Measurements from ENCODE around the gene ATP13A3.

DNA sequence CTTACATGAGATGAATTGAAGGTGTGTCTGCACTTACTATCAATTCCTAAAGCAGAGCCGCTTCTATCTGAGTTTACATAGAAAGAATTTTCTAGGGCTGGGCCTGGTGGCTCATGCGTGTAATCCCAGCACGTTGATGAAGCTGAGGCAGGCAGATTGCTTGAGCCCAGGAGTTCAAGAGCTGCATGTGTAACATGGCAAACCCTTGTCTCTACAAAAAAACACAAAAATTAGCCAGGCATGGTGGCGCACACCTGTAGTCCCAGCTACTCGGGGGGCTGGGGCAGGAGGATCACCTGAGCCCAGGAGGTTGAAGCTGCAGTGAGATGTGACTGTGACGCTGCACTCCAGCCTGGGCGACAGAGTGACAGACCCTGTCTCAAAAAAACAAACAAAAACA is 18.1 kb upstream of the ATP13A3 start:
- TF ChIP-seq CTCF (IDR thresholded peaks at IDR 0.05; ENCODE audit: low read depth, low read length) (no peak), POLR2A (IDR thresholded peaks at IDR 0.05; ENCODE audit: extremely low read depth, insufficient read length) (no peak), MAX (IDR thresholded peaks at IDR 0.05; ENCODE audit: low read depth, low read length) (no peak)
